Measurements from ENCODE around the gene TFAM. TPM values are rescaled to one million over a fixed set of nuclear protein-coding genes. Genes with fewer than 3 reads are reported as not detected.
A peak's percentile ranks its signal among the peaks of the same experiment; 100 is the strongest.

TFAM gene
- total and polyA plus RNA-seq, 8 donors: 27.6 to 68.4 (median 60.9) TPM

DNA sequence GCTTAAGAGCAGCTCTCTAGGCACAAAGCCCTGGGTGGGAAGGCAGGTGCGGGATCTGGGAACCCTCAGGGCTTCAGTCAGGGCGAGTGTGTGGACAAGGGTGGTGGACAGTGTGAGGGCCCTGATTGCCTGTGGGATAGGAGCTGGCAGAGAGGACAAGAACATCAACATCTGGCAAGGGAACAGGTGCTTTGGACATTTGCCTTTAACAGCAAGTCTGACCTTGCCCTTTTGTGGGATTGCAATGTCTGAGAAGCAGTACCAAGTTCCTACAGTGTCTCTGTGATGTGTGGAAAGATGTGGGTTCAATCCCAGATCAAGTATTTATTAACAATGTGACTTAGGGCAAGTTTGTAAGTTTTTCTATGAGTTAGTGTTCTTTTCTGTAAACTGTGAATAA, 46.7 kb downstream of the TFAM start:
- Histone ChIP-seq H3K4me1 (peaks cover 0 to 9% of the 10 kb centered on the region in 2 donors), H3K9me3 (no peaks in the 10 kb centered on the region), H3K27ac (no peak overlapping the region), H3K36me3 (no peaks in the 10 kb centered on the region), H3K4me3 (no peak overlapping the region), H3K27me3 (no peaks in the 10 kb centered on the region)
- TF ChIP-seq, protein P1, sequence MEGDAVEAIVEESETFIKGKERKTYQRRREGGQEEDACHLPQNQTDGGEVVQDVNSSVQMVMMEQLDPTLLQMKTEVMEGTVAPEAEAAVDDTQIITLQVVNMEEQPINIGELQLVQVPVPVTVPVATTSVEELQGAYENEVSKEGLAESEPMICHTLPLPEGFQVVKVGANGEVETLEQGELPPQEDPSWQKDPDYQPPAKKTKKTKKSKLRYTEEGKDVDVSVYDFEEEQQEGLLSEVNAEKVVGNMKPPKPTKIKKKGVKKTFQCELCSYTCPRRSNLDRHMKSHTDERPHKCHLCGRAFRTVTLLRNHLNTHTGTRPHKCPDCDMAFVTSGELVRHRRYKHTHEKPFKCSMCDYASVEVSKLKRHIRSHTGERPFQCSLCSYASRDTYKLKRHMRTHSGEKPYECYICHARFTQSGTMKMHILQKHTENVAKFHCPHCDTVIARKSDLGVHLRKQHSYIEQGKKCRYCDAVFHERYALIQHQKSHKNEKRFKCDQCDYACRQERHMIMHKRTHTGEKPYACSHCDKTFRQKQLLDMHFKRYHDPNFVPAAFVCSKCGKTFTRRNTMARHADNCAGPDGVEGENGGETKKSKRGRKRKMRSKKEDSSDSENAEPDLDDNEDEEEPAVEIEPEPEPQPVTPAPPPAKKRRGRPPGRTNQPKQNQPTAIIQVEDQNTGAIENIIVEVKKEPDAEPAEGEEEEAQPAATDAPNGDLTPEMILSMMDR (IDR thresholded peaks at IDR 0.05): no peak
- ATAC-seq: no peak
- intact Hi-C loops (cut with DNase I): no loop called here
- DNase-seq: no peak

DNA sequence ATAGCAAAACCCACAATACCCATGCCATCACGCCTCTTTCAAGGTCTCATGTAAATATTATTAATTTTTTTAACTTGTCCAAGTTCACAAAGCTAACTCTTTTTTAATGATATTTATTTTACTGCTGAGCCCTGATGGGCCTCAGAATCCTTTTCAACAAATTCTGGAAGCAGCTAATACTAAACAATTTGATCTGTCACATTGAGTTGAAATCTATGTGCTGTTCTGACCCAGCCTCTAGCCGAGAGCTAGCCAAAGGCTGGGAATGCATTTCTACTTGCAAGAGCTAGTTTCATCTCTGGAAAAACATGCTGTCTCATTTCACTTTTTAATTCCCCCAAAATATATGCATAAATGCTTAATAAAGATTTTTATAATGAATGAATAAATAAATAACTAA, 47.9 kb downstream of the TFAM start:
- intact Hi-C loops (cut with DNase I): no loop called here

DNA sequence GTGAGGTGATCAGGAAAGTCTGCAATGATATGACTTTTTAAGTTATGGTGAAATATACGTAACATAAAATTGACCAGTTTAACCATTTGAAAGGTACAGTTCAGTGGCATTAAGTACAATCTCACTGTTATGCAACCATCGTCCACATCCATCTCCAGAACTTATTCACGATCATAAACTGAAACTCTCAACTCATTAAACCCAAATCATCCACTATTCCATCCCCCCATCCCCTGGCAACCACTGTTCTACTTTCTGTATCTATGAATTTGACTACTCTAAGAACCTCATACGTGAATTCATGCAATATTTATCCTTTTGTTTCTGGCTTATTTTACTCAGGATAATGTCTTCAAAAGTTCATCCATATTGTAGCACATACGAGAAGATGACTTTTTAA, 48.4 kb downstream of the TFAM start:
- peak in 2 of 4 donors; percentile 49 to 52 for DNase-seq
- no peak for ATAC-seq
- Histone ChIP-seq H3K9me3 (no peaks in the 10 kb centered on the region), H3K36me3 (no peaks in the 10 kb centered on the region), H3K4me3 (no peak overlapping the region), H3K27me3 (no peaks in the 10 kb centered on the region), H3K4me1 (peaks cover 0 to 9% of the 10 kb centered on the region in 2 donors), H3K27ac (no peak overlapping the region)
- intact Hi-C loops (cut with DNase I): no loop called here
- TF ChIP-seq, protein P1 (IDR thresholded peaks at IDR 0.05): no peak

More for the DNA sequence above, 47.9 kb downstream of the TFAM start:
- DNase-seq (peak in 2 of 4 donors; percentile 55 to 73), ATAC-seq (peak; percentile 10)
- Histone ChIP-seq H3K4me1 (peaks cover 0 to 9% of the 10 kb centered on the region in 2 donors), H3K4me3 (no peak overlapping the region), H3K27ac (no peak overlapping the region), H3K27me3 (no peaks in the 10 kb centered on the region), H3K36me3 (no peaks in the 10 kb centered on the region), H3K9me3 (no peaks in the 10 kb centered on the region)
- TF ChIP-seq, protein P1 (IDR thresholded peaks at IDR 0.05): no peak

DNA sequence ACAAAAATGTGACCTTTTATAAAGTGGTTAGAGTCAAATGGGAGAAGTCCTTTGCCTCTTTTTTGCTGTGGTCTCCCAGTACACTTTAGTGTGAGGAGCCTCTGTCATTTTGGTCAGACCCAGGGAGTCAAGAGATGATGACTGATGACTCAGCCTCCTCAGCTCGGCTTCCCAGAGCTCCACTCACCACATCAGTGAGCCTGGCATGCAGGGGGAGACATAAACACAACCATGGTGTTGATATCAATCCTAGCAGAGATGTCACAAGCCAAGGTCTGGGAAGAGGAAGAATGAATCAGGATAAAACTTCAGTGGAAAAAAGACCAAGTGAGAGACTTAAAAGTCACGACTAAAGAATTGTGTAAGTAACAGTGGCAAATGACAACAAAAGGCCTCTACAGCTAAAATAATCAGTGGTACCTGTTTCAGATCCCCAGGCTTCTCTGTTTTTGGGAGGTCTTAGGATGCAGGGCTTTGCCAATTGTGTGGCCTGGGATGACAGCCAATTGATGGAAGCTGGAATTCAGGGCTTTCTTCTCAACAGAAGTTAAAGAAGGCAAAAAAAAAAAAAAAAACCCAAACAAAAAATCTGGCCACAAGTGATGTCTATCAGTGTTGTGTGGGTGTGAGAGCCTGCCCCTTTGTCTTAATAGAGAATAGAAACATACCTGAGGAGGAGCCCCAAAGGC, 50.2 kb downstream of the TFAM start:
- H3K27ac ChIP-seq: peak overlapping the region in 1 of 2 donors; percentile 26
- intact Hi-C loops (cut with DNase I): no loop called here
- H3K4me1 ChIP-seq: peaks cover 0 to 9% of the 10 kb centered on the region in 2 donors
- peak; percentile 84 for ATAC-seq
- peak in 1 of 4 donors; percentile 64 for DNase-seq
- H3K27me3 ChIP-seq: no peaks in the 10 kb centered on the region
- TF ChIP-seq, protein P1 (IDR thresholded peaks at IDR 0.05): no peak
- H3K9me3 ChIP-seq: no peaks in the 10 kb centered on the region
- H3K36me3 ChIP-seq: no peaks in the 10 kb centered on the region
- H3K4me3 ChIP-seq: no peak overlapping the region

DNA sequence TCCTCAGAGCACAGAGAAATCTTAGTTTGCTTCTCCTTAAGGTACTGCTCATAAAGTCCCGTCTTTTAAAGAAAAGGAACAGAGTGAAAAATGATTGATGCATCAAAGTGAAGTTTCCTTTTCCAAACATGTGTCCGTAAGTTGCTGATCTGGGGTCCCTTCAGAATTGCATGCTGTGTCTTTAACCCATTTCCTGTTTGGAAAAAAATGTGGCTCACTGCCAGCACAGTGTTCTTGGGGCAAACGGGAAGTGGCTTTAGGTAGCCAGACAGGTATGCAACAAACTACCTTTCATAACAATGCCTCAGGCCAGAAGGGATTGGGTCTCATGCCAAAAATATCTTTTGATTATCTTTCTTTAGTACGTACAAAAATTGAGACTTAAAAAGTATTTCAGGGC, 50.9 kb downstream of the TFAM start:
- peaks cover 0 to 9% of the 10 kb centered on the region in 2 donors for H3K4me1 ChIP-seq
- intact Hi-C loops (cut with DNase I): no loop called here
- TF ChIP-seq, protein P1 (IDR thresholded peaks at IDR 0.05): no peak
- H3K36me3 ChIP-seq: no peaks in the 10 kb centered on the region
- H3K9me3 ChIP-seq: no peaks in the 10 kb centered on the region
- ATAC-seq: no peak
- DNase-seq: no peak
- H3K4me3 ChIP-seq: no peak overlapping the region
- H3K27me3 ChIP-seq: no peaks in the 10 kb centered on the region
- peak overlapping the region in 1 of 2 donors; percentile 26 for H3K27ac ChIP-seq
